Panc1 (cell line): ENCODE results near the gene SGCE. TPM values are rescaled to one million over a fixed set of nuclear protein-coding genes. Genes with fewer than 3 reads are reported as not detected.

Source experiments
- ATAC-seq: fragments of 200-7000 bp; cut with Tn5 transposase; 2 replicates; pipeline ENCODE4 v1.9.1; 2020; ENCODE audit warnings: mild to moderate bottlenecking, moderate library complexity
- BruUV-seq: library from RNA; stranded (reverse); fragments of 400-500 nt; replicated peaks from 2 replicates; lab custom pipeline; 2021; lab: Mats Ljungman, UMichigan
- CTCF ChIA-PET: fragments of 300-600 bp; sonication (Branson Sonifier 250); formaldehyde crosslinking; loops from one replicate; lab custom pipeline; 2022; ENCODE audit warnings: antibody characterized with exemption; lab: Charles Lee
- POLR2A ChIA-PET: fragments of 300-600 bp; sonication (Branson Sonifier 250); formaldehyde crosslinking; loops from one replicate; lab custom pipeline; 2022; ENCODE audit warnings: antibody characterized with exemption; lab: Charles Lee
- DNase-seq: peaks from one replicate; pipeline ENCODE4 v3.0.0-alpha.2; 2010; ENCODE audit warnings: low read depth, low spot score
- H3K27ac ChIP-seq: 2 replicates; pipeline ENCODE4 v1.5.1; 2011; ENCODE audit warnings: mild to moderate bottlenecking, low read length, inconsistent platforms
- H3K27me3 ChIP-seq: fragments of 200-500 bp; sonication (Bioruptor generic); 2 replicates; pipeline ENCODE4 v1.6.0; 2014; ENCODE audit warnings: low read length, inconsistent platforms; ENCODE audit not compliant: control insufficient read depth, insufficient read depth
- H3K36me3 ChIP-seq: fragments of 200-500 bp; sonication (Bioruptor generic); 2 replicates; pipeline ENCODE4 v1.5.1; 2014; ENCODE audit warnings: inconsistent platforms, mild to moderate bottlenecking, low read length, moderate library complexity; ENCODE audit not compliant: control insufficient read depth, insufficient read depth
- H3K4me1 ChIP-seq: 2 replicates; pipeline ENCODE4 v1.5.1; 2011; ENCODE audit warnings: inconsistent platforms, mild to moderate bottlenecking, low read length, moderate library complexity; ENCODE audit not compliant: control insufficient read depth, insufficient read depth
- H3K4me3 ChIP-seq, 2 experiments: 2 replicates each; pipeline ENCODE4 v1.5.1; 2011 to 2012; ENCODE audit warnings: low read depth in 2 of 2, low read length in 2 of 2, mild to moderate bottlenecking in 2 of 2, inconsistent platforms in 1 of 2, moderate library complexity in 1 of 2
- H3K9me3 ChIP-seq: fragments of 200-500 bp; sonication (Bioruptor generic); 2 replicates; pipeline ENCODE4 v1.5.1; 2014; ENCODE audit warnings: low read depth, mild to moderate bottlenecking, inconsistent platforms, low read length, moderate library complexity; ENCODE audit not compliant: control insufficient read depth, insufficient read depth
- POLR2AphosphoS5 ChIP-seq: IDR thresholded peaks from 2 replicates; pipeline ENCODE4 v1.6.1; 2012; ENCODE audit warnings: mild to moderate bottlenecking, low read depth, low read length, moderate library complexity
- SIN3A ChIP-seq: IDR thresholded peaks from 2 replicates; pipeline ENCODE4 v1.6.1; 2012; ENCODE audit warnings: low read depth, mild to moderate bottlenecking, low read length, moderate library complexity, borderline replicate concordance; ENCODE audit not compliant: insufficient read depth
- TCF7L2 ChIP-seq: IDR thresholded peaks from 2 replicates; pipeline ENCODE4 v1.6.1; 2011; ENCODE audit warnings: mild to moderate bottlenecking, low read depth, low read length, inconsistent platforms
- in situ Hi-C: cut with HindIII; loops from 2 replicates; pipeline ENCODE4 v1.10.0; 2016; ENCODE audit warnings: low sequenced_read_pairs, low pct_unique_long_range_greater_than_20kb
- intact Hi-C: fragments of 100-400 bp; cut with micrococcal nuclease; formaldehyde crosslinking; loops from one replicate; pipeline ENCODE4 v1.10.0; 2022; ENCODE audit not compliant: unreplicated experiment
- total RNA-seq: library from RNA; stranded (reverse); gene quantifications from one replicate; pipeline ENCODE4 v1.2.1, GENCODE V29; 2021; ENCODE audit not compliant: unreplicated experiment
- TF ChIP-seq, protein P1 (sequence below), 2 experiments: IDR thresholded peaks; 2 replicates each; pipeline ENCODE4 v1.6.1; 2011 to 2012; ENCODE audit warnings: low read depth in 2 of 2, control low read depth in 1 of 2, low read length in 1 of 2, mild to moderate bottlenecking in 1 of 2, moderate library complexity in 1 of 2; ENCODE audit not compliant: insufficient read depth in 1 of 2
- TF ChIP-seq, protein P2 (sequence below): fragments of 450-650 bp; IDR thresholded peaks from 2 replicates; pipeline ENCODE4 v1.5.1; 2017; ENCODE audit warnings: mild to moderate bottlenecking

Gene SGCE
- total RNA-seq, 1 experiment from 2014 or later = 32.0 TPM

DNA sequence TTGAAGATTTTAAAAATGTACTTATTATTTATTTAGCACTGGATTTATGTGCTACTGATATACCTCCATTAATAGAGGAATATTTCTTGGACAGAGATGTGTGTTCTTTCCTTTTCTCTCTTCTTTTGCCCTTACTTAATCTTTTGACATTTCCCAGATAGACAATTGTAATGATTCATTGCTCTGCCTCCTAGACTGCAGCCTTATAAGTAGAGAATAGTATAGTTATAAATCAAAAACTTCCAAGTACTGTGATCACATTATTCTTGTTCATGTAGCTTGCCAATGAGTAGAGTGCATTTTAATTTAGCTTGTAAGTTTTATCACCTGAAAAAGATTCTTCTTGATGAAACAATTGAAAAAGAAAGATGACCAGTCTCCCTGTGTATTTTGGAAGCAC lies 98.7 kb downstream of the SGCE start:
- intact Hi-C loops (no loop called here), in situ Hi-C loops (no loop called here)
- DNase-seq (no peak), ATAC-seq (no peak)
- H3K4me1 ChIP-seq = no peaks in the 10 kb centered on the region
- no peak overlapping the region for H3K4me3 ChIP-seq
- ChIA-PET POLR2A (no interaction called here), CTCF (no interaction called here)
- no peak for TF ChIP-seq POLR2AphosphoS5
- TF ChIP-seq, protein P1, sequence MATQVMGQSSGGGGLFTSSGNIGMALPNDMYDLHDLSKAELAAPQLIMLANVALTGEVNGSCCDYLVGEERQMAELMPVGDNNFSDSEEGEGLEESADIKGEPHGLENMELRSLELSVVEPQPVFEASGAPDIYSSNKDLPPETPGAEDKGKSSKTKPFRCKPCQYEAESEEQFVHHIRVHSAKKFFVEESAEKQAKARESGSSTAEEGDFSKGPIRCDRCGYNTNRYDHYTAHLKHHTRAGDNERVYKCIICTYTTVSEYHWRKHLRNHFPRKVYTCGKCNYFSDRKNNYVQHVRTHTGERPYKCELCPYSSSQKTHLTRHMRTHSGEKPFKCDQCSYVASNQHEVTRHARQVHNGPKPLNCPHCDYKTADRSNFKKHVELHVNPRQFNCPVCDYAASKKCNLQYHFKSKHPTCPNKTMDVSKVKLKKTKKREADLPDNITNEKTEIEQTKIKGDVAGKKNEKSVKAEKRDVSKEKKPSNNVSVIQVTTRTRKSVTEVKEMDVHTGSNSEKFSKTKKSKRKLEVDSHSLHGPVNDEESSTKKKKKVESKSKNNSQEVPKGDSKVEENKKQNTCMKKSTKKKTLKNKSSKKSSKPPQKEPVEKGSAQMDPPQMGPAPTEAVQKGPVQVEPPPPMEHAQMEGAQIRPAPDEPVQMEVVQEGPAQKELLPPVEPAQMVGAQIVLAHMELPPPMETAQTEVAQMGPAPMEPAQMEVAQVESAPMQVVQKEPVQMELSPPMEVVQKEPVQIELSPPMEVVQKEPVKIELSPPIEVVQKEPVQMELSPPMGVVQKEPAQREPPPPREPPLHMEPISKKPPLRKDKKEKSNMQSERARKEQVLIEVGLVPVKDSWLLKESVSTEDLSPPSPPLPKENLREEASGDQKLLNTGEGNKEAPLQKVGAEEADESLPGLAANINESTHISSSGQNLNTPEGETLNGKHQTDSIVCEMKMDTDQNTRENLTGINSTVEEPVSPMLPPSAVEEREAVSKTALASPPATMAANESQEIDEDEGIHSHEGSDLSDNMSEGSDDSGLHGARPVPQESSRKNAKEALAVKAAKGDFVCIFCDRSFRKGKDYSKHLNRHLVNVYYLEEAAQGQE (IDR thresholded peaks at IDR 0.05; ENCODE audit: insufficient read depth in 1 of 2, low read depth in 2 of 2, low read length in 1 of 2) = no peak
- TF ChIP-seq, protein P2, sequence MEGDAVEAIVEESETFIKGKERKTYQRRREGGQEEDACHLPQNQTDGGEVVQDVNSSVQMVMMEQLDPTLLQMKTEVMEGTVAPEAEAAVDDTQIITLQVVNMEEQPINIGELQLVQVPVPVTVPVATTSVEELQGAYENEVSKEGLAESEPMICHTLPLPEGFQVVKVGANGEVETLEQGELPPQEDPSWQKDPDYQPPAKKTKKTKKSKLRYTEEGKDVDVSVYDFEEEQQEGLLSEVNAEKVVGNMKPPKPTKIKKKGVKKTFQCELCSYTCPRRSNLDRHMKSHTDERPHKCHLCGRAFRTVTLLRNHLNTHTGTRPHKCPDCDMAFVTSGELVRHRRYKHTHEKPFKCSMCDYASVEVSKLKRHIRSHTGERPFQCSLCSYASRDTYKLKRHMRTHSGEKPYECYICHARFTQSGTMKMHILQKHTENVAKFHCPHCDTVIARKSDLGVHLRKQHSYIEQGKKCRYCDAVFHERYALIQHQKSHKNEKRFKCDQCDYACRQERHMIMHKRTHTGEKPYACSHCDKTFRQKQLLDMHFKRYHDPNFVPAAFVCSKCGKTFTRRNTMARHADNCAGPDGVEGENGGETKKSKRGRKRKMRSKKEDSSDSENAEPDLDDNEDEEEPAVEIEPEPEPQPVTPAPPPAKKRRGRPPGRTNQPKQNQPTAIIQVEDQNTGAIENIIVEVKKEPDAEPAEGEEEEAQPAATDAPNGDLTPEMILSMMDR = no peak
- no TSS peak for BruUV-seq
- H3K36me3 ChIP-seq = no peaks in the 10 kb centered on the region
- H3K27ac ChIP-seq = no peak overlapping the region
- no peaks in the 10 kb centered on the region for H3K27me3 ChIP-seq
- no peaks in the 10 kb centered on the region for H3K9me3 ChIP-seq

DNA sequence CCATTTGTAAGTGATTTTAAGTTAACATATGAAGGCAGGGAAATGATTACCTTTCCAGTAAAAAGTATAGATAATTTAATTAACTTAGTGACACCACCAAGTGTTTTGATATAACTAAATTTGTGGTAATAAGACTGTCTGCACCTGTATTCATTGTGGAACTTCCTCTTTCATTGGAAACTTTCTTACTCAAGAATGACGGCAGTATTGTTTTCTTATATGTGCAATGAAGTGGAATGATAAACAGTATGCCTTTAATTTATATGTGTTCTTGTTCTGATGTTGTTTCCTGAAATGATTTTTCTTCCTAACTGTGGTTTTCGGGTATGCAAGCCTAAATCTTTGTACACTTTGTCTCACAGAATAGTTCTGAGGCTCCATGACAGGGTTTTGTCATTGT lies 99.9 kb downstream of the SGCE start:
- ChIA-PET POLR2A (no interaction called here), CTCF (no interaction called here)
- H3K4me1 ChIP-seq = no peaks in the 10 kb centered on the region
- intact Hi-C loops (no loop called here), in situ Hi-C loops (no loop called here)
- H3K9me3 ChIP-seq = no peaks in the 10 kb centered on the region
- no peak for DNase-seq
- TF ChIP-seq, protein P1 (IDR thresholded peaks at IDR 0.05; ENCODE audit: insufficient read depth in 1 of 2, low read depth in 2 of 2, low read length in 1 of 2) = no peak
- TF ChIP-seq, protein P2 = no peak
- no peak for TF ChIP-seq TCF7L2
- TF ChIP-seq SIN3A = no peak
- TF ChIP-seq POLR2AphosphoS5 = no peak
- BruUV-seq = no TSS peak
- no peak overlapping the region for H3K4me3 ChIP-seq
- H3K27me3 ChIP-seq = no peaks in the 10 kb centered on the region
- no peak for ATAC-seq
- H3K27ac ChIP-seq = no peak overlapping the region
- no peaks in the 10 kb centered on the region for H3K36me3 ChIP-seq
